Erythroblast (primary cell): ENCODE results near the gene EFNA2.

Source experiments
- GATA1 ChIP-seq: IDR thresholded peaks from 2 replicates; pipeline ENCODE4 v1.6.1; 2011; ENCODE audit warnings: low read depth, mild to moderate bottlenecking, control low read depth, low read length, moderate library complexity
- POLR2A ChIP-seq: IDR thresholded peaks from 2 replicates; pipeline ENCODE4 v1.6.1; 2011; ENCODE audit warnings: mild to moderate bottlenecking, low read length

DNA sequence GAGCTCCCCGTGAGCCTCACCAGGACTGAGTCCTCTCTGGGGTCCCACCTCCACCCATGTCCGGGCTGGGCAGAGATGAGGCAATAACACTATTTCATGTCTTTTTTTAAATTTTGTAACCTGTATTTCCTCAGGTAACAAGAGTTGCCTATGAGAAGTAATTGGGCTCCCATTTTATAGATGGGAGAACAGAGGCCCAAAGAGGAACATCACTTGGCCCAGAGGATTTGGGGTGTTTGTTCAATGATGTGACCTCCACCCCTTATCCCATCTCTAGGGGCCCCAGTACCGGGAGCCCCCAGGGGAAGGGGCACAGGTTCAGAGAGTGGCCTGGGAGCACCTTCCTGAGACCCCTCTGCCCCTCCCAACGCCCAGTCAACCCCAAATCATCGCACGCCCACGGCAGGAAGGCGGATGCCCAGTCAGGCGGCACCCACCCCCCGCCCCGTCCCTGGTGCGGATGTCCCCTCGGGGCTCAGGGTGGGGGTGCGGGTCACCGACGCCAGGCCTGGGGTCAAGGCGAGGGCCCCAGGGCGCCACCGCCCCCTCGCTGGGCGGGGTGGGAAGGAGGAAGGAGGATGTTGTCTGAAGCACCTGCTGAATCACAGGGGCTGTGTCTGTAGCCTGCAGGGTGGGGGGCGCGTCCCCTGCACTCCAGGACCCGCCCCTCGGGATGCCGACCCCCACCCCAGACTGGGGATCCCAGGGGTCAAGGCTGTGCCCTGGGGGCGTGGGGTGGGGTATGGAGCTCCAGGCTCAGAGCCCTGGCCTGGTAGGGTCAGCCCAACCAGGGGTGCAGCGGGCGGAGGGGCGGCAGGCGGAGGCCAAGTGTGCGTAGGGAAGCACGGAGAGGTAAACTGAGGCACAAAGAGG, 25.6 kb upstream of the EFNA2 start:
- TF ChIP-seq POLR2A (no peak), GATA1 (no peak)
